HTR-8/SVneo (cell line): ENCODE data around the gene KIF16B.
"Not testable (repeated sequence)": the region's sequence is repeated elsewhere in the genome, so short reads cannot be mapped to it uniquely, and the experiment has no call there.

Experiments used
- DNase-seq: peaks from one replicate; pipeline ENCODE4 v3.0.0; 2011; ENCODE audit warnings: low spot score, mixed read lengths; ENCODE audit not compliant: insufficient read length
- FAIRE-seq: peaks from 2 replicates; lab custom pipeline; 2011; peaks lifted over from hg19 to GRCh38; lab: Jason Lieb, UNC

Gene KIF16B

DNA sequence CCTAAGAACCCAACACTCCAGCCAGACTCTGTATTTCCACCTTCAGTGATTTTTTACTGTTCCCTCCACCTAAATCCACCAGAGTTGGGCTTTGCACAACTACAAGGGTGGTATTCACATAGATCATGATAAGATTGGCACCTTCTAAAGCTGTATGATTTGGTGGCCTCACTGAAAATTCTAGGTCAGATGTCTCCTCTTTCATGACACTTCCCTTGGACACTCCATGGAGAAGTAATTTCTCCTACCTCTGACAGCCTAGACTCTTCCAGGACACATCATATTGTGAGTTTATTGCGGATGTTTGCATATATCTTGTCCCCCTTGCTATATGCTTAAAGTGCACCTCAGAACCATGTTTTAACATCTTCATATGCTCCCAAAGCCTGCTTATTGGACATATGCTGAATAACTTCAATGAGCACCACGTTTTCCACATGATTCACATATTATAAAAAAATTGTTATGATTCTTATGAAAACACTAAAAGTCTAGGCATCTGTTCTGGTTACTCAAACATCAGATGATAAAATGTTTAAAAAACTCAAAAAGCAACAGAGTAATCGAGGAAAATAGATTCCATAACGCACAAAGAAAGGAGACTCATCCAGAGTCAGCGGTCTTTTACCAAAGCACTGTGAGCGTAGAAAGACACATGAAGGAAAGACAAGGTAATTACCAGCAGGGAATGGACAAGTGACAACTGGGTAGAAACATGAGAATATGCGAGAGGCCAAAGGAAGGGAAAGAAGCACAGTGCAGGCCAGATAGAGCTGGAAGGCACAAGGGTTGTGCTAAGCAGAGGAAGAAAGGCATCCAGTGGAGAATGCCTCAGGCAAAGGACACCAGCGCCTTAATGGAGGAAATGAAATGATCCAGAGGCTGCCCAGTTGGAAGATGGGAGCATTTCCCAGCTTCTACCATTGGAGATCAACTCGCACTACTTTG, 46.5 kb downstream of the KIF16B start:
- FAIRE-seq (no peak), DNase-seq (no peak)

DNA sequence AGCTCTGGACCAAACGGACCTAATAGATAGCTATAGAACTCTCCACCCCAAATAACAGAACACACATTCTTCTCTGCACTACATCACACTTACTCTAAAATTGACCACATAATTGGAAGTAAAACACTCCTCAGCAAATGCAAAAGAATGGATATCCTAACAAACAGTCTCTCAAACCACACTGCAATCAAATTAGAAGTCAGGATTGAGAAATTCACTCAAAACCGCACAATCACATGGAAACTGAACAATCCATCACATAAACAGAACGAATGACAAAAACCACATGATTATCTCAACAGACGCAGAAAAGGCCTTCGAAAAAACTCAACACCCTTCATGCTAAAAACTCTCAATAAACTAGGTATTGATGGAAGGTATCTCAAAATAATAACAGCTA, 50.6 kb downstream of the KIF16B start:
- FAIRE-seq, DNase-seq: not testable (repeated sequence)

DNA sequence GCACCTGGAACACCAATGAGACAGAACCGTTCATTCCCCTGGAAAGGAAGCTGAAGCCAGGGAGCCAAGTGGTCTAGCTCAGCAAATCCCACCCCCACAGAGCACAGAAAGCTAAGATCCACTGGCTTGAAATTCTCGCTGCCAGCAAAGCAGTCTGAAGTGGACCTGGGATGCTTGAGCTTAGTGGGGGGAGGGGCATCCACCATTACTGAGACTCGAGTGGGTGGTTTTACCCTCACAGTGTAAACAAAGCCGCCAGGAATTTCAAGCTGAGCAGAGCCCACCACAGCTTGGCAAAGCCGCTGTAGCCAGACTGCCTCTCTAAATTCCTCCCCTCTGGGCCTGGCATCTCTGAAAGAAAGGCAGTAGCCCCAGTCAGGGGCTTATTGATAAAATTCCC, 53.1 kb downstream of the KIF16B start:
- FAIRE-seq (no peak), DNase-seq (no peak)

DNA sequence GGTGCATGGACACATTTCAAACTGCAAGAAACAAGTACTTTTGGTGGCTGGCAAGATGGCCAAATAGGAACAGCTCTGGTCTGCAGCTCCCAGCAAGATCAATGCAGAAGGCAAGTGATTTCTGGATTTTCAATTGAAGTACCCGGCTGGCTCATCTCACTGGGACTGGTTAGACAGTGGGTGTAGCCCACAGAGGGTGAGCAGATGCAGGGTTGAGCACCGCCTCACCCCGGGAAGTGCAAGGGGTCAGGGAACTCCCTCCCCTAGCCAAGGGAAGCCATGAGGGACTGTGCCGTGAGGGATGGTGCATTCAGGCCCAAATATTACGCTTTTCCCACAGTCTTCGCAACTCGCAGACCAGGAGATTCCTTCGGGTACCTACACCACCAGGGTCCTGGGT, 53.6 kb downstream of the KIF16B start:
- FAIRE-seq = not testable (repeated sequence)

DNA sequence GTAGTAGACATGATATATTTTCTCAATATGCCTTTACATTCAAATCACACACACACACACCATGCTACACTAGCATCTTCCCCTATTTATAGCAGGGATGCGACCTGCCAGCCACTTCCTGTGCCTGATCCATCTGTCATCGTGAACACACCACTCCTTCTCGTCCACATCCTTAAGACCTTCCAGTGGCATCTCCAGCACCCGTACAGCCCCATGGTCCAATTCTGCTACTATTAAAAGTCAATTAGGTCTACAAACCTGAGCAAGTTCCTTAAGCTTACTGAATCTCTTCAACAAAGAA, 54.5 kb downstream of the KIF16B start:
- FAIRE-seq = no peak
- DNase-seq = no peak

More for the DNA sequence above, 53.6 kb downstream of the KIF16B start:
- not testable (repeated sequence) for DNase-seq

DNA sequence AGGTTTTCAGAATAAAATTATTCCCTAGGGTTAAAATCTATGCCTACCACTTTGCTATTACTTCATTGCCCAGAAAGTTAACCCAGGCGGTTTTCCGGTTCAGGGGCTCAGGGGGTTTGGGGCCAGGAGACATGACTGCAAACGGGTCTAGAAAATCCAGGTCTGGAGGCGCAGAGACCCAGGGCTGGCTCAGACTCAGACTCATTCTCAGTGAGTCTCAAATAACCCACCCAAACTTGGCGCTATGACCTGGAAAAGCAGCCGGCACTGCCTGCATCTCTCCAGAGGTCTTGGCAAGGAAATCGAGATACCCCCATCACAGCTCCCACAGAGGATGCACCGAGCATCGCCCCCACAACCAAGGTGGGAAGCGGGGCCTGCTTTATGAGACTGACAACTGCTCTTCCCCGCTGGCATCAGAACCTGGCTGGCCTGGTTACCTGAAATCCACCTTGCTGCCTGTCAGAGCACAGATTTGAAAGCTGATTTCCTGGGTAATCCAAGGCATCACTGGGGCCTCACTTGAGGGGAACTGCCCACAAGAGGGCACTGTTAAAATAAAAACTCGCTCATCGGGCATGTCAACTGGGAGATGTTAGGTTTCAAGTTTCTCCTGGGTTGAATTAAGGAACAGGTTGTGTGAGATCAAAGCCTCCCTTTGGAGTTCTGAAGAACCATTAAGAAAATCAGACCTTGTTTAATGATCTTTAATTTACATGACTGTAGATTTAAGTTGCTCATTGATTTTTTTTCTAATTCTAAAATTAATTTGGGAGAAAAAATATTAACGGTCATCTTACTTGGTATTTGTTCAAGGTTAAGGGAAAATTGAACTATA, 55.1 kb downstream of the KIF16B start:
- no peak for FAIRE-seq
- DNase-seq = peak; percentile 54

DNA sequence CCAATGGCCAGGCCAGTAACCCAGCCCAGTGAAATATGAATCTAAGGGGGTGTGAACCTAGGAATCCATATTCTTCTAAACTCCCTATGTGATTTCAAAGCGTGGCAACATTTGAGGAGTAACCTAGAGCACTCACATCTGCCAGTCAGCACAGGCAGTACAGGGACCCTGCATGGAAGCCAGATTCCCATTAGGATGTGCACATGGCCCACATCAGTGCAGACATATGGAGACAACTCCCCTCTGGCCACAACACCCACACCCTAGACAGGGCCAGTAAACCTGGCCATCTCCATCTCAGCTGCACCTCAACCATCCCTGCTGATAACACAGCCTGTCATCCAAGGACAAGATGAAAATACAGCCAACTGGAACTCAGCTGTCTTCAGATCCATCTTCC, 56.5 kb downstream of the KIF16B start:
- no peak for FAIRE-seq

DNA sequence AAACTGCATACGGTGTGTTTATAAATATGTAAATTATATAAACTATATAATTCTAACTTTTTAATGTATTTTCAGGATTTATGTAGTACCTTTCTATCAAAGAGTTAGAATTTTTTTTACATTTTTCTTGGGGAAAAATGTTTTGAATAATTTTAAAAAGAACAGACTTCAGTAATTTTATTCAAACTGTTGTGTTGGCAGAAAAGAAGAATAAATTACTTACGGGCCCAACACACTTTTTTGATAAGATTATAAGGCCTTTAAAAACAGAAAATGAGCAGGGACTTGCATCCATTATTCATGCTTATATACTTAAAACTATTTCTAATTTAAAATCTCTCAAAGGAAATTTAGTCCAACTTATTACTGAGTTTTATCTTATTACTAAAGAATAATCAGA, 58.2 kb downstream of the KIF16B start:
- DNase-seq (no peak), FAIRE-seq (no peak)

More for the DNA sequence above, 56.5 kb downstream of the KIF16B start:
- DNase-seq = no peak

DNA sequence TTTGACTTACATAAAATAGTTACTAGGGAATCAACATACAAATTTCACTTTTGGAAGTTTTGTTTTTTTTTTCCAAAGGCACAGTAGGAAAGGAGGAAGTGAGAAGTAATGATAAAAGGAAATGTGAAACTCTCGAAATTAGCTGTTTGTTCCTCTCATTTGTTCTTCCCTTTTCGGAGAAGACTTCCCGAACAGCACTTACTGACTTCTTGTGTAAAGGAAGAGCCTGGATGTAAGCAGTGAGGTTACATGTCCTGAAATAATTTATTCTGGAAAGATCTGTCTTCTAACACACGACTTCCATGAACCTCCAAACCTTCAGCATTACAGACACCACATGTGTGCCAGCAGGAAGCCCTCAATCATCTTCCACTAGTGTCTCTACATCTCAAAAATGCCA, 59.1 kb downstream of the KIF16B start:
- DNase-seq (no peak), FAIRE-seq (no peak)

DNA sequence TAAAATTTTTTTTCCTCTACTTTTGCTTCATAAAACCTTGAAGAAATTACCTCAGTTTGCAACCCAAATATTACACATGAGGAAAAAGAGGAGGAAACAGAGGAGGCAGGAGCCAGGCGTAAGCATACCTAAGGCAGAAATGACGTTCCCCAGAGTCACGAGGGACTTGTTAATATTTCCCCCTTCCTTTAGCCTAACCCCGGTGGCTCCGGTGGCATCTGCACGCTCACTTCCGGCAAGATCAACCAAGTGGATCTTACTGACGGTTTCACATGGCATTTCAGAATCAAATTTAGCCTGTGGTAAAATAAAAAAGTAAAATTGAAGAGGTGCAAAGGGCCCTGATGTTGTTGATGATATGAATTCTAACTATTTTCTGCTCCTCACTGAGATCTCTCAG, 67.4 kb downstream of the KIF16B start:
- FAIRE-seq = no peak
- DNase-seq = no peak

DNA sequence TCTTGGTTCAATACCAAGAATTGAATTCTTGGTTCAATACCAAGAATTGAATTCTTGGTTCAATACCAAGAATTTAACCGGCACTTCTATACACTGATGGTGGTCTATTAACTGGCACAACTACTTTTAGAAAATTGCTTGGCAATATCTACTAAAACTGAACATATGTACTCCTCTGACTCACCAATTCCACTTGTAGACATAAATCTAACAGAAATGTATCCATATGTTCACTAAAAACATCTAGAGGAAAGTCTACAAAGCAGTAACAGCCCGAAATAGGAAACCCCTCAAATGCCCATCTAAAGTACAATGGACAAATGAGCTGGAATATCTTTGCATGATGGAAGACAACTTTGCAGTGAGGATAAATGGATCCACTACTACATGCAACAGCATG, 71.9 kb downstream of the KIF16B start:
- no peak for DNase-seq

DNA sequence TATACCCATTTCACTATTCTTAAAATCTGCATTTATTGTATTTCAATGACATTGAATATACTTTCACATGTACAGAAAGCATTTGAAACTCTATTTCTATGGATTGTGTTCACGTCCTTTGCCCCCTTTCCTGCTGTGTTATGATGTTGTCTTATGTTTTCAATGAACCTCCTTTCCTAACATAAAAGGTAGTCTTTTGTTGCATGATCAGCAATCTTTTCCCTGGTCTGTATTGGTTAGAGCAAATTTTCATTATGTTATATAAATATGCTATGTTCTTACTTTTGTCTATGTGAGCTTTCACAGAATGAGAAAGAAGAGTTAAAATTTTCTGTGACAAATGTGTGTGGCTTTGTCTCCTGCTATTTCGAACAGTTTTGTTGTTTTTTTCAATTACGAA, 73.1 kb downstream of the KIF16B start:
- FAIRE-seq (no peak), DNase-seq (no peak)

More for the DNA sequence above, 71.9 kb downstream of the KIF16B start:
- no peak for FAIRE-seq

DNA sequence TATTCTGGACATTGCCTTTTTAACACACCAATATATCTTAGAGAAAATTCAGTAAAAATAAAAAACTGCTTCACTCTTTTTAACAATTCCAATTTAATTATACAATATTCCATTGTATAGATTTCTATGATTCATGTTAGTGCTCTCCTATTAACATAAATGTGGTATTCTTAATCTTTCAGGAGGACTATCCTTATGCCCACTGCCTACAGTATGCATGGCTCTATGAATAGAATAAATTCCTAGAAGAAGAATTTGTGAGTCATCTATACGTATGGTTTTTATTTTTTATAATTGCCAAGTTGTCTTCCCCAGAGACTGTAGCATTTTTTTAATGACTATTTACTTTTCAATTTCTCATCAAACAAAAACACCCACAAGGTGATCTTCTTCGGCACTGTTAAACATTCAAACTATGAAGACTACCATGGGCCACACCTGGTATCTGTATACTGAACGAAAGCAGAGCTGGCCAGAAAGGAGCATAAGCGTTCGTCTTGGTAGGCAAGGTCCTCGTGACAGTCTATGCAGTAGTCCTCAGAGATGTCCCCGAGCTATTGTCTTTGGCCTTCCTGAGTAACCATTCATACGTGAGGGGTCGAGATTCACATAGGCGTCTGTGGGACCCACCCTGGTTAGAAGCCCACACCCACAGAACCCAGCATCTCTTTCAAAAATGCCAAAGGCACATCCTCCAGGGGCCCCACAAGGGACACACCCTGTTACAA, 74.6 kb downstream of the KIF16B start:
- DNase-seq = no peak
- FAIRE-seq = no peak

DNA sequence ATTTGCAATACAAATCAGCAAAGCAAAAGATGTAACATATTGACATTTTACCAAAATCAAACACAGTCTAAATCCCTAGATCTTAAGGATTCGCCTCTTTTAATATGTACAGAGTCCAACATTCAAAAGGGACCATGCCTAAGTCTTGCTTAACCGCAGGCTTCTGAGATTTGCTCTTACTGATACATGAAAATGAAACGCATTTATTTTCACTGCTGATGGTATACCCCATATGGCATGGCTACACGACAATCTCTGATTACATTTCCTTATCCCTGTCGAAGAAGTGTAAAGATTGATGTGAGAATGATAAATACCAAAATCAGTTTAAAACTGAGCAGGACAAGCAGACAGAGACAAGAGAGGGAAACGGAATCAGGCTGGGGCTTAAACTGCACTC, 75.4 kb downstream of the KIF16B start:
- DNase-seq (no peak), FAIRE-seq (no peak)

DNA sequence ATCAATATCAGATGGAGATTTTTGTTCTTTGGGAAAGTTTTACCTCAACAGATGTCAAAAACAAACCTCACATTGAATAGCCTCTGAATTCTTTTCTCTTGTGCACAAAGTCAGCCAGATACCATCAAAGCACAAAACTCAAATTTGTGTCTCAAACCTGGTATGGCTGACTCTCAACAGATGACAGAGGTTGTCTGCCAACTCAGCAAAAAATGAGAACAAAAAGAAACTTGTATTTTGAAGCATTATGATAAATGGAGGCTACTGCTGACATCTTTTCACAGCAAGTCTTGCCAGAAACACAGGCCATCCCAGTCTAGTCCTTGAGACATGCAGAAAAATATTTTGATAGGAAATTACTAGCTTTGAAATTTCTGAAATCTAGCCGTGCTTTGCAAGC, 79.8 kb downstream of the KIF16B start:
- FAIRE-seq = no peak

DNA sequence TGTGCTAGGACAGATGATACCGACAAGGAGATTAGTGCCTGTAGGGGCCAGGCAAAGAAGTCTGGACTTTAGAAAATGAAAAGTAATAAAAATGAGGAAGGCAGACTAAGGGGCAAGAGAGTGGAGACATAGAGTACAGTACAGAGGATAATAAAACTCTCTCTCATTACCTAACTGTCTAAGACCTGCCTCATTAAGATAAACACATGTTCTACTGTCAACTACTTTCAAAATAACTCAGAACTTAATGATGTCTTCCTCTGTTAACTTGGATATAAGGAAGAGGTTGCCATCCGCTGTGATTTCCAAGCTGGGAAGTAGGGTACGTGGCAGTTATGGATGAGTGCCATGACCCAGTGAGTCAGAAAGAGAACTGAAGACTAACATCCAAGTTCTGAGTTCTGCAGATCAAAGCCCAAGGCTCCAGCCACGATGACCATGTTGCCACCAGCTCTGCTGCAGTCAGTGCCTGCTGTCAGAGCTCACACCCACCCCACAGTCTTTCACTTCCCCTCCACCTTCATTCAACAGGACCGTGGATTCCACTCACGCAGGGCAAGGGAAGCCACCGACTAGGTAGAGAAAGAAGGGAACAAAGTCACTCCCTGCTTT, 81.8 kb downstream of the KIF16B start:
- FAIRE-seq (no peak), DNase-seq (no peak)

More for the DNA sequence above, 79.8 kb downstream of the KIF16B start:
- DNase-seq = no peak

DNA sequence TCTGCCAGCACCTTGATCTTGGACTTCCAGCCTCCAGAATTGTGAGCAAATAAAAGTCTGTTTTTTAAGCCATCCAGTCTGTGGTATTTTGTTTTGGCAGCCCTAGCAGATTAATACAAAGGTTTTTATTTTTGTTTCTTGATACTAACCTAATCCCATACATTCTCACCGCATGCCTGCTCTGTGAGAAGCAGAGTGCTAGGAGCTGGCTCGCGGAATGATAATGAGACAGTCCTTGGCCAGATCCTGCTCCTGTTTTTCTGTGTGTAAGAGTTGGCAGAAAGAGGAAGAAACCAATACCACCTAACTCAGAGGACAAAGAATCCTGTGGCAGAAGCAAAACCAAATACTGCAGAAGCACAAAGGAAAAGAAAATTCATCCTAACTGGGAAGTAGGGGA, 82.6 kb downstream of the KIF16B start:
- FAIRE-seq = no peak
- DNase-seq = no peak

DNA sequence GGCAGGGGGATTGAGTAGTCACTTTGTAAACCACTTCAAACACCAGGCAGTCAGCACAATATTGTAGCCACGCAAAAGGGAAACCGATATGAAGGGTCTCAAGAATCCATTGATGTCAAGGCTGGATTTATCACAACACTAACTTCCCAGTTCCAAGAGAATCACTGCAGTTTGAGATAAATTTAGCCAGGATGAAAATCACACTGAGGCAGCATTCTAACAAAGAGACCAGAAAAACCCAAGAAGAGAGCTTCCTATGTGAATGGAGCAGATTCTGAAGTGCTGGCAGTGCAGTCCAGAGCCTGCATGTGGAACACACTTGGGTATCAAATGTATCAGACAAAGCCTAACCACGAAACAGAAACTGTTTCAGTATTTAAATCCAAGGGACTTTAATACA, 84.6 kb downstream of the KIF16B start:
- DNase-seq = no peak
- FAIRE-seq = no peak

DNA sequence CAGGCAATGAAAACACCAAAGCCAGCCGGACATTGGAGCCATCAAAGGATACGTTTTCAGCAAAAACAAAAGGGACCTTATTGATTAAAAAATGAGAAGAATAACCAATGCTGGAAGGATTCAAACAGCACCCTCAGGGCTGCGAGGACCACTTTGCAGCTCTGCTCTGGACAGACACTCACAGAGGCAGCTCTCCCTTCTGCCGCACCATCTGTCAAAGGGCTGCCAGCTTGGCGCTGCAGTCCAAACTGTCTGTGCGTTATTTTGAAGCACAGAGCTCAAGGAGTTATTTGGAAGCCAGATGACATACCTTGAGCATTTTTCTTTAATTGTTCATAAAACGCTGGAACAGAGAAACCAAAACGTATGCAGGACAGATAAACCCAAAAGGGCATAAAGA, 85.2 kb downstream of the KIF16B start:
- DNase-seq (no peak), FAIRE-seq (no peak)

DNA sequence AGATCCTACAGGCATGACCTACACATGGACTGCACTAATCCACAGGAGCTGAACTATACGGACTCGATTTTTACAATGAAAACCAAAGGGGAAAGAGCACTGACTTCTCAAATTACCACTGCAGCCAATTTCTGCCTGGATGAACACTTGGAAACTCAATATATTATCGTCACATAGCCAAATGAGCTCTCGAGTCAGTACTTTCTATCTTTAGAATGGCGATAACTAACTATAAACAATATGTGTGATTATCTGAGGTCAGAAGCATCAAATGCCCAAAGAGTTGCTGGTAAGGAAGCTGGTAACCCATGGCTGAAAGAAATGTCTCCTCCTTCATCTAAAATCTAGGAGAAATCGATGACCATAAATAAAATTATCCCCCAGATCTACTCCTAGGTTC, 86.7 kb downstream of the KIF16B start:
- FAIRE-seq = no peak
- no peak for DNase-seq
